NCI-H2227 treated with DMSO at 0.1 percent for 48 hours (cell line): Measurements from ENCODE around the gene NUP214.
"Not testable (repeated sequence)": the region's sequence is repeated elsewhere in the genome, so short reads cannot be mapped to it uniquely, and the experiment has no call there.

Experiments
- DNase-seq: peaks from one replicate; lab custom pipeline; 2025; lab: John Stamatoyannopoulos, UW

The NUP214 gene

GRCh38 chr9:131259916-131260597 is 134.7 kb downstream of the NUP214 start:
- DNase-seq, result no peak

GRCh38 chr9:131260751-131261452 is 135.5 kb downstream of the NUP214 start:
- DNase-seq, result no peak

GRCh38 chr9:131262327-131263032 is 137.1 kb downstream of the NUP214 start:
- no peak for DNase-seq

GRCh38 chr9:131263033-131263343 is 137.6 kb downstream of the NUP214 start:
- not testable (repeated sequence) for DNase-seq

DNA sequence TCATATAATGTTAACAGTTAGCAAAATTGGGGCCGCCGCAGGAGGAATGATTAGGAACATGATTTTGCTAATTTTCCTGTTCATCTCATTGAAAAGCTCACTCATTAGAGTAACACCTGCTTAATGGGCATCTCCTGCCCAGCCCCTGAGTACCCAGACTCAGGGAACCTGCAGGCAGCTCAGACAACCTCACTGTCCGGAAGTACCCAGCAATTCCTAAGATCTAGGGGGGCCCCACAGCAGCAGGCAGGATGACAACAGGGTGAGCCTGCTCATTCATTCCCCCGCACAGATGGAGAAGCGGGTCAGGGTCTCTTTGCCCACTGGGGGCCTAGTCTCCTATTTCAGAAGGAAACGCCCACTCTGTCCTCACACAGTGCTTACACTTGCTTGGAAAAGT is 138.3 kb downstream of the NUP214 start:
- DNase-seq, result no peak

- no peak for DNase-seq
Observed at GRCh38 chr9:131264231-131264630, 138.8 kb downstream of the NUP214 start.

DNA sequence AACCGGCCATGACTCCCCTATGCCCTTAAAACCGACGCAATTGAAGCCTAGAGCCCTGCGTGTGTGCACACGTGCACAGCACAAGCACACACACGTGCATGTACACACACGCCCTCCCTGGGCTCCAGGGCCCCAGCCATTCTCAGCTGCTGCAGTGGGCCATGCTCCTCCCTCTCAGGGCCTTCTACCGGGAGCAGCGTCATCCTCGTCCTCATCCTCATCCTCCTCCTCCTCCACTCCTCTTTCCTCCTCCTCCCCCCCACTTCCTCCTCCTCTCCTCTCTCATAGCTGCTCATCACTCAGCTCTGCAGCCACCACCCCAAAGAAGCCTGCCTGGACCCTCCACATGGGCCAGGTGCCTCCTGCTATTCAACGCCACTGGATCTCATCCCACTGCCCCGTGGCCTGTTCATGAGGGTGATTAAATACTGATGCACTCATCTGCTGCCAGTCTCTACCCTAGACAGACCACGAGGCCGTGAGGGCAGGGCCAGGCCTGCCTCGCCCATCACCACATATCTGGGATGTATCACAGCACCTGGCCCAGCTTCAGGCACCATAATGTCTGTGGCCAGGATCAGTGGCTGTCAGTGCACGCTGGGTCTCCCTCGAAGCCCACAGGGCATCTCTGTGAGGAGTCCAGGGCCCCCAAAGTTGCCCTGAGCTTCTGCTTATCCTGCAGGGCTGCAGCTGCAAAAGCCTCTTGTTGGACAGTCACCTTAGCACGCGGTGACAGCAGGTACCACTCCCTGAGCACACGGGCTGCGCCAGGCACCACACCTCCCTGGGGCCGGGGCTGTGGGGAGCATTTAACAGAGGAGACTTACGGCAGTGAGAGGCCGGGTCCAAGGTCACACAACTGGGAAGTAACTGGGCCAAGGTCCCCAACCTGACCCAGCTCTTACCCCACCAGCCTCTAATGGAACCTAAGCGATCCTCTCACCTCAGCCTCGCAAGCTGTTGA is 141.2 kb downstream of the NUP214 start:
- no peak for DNase-seq

DNA sequence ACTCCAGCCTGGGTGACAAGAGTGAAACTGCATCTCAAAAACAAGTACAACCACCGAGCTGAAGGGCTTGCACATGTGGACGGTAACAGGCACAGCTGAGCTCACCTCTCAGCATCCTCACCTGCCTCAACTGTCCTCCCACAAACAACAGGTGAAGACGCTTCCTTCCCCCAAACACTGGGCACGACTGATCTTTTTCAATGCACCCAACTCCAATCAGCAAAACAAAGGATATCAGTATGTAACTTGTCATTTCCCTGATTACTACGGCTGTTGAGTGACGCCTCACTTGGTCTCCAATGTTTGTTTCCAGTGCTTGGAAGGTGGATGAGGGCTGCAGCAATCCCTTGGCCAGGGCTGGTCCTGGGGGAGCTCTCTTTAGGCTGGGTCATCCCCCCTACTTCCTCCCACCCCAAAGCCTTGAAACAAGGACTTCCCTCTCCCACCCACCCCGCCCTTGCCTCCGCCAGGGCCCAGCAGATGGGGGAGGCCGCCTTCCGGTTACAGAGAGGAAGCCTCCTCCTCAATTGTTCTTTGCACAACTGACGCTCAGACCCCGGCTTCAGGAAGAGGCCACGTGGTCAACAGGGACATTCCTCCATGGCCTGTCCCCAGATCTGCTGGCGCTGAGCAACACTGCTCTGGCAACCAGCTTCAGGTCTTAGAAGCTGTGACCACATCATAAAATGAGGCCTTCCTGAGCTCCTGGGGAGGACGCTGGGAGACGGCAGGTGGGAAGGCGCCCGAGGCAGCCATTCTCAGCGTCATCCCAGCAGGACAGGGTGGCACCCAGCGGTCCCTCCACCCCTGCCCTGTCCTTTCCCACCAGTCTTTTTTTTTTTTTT is 145.0 kb downstream of the NUP214 start:
- DNase-seq, result no peak

DNA sequence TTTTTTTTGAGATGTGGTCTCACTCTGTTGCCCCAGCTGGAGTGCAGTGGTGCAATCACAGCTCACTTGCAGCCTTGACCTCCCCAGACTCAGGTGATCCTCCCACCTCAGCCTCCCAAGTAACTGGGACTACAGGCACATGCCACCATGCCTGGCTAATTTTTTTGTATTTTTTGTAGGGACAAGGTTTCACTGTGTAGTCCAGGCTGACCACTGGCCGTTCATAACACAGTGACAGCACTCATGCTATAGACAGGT is 145.6 kb downstream of the NUP214 start:
- not testable (repeated sequence) for DNase-seq

GRCh38 chr9:131271506-131271931 is 146.1 kb downstream of the NUP214 start:
- no peak for DNase-seq

DNA sequence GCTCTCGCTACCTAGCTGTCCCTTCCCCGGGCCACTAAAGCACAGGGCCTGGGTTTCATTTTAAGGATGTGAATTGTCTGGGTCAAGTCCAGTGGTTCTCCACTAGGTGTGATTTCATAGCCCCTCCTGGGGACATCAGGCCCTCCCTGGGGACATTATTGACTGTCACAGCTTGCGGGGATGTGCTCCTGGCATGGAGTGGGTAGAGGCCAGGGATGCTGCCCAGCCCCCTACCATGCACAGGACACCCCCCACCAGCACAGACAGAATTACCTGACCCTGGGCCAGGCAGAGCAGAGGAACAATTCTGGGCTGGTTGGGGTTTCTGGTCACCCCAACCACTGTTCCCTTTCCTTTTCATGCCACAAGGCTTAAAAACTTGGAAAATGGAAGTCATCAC is 146.8 kb downstream of the NUP214 start:
- no peak for DNase-seq

DNA sequence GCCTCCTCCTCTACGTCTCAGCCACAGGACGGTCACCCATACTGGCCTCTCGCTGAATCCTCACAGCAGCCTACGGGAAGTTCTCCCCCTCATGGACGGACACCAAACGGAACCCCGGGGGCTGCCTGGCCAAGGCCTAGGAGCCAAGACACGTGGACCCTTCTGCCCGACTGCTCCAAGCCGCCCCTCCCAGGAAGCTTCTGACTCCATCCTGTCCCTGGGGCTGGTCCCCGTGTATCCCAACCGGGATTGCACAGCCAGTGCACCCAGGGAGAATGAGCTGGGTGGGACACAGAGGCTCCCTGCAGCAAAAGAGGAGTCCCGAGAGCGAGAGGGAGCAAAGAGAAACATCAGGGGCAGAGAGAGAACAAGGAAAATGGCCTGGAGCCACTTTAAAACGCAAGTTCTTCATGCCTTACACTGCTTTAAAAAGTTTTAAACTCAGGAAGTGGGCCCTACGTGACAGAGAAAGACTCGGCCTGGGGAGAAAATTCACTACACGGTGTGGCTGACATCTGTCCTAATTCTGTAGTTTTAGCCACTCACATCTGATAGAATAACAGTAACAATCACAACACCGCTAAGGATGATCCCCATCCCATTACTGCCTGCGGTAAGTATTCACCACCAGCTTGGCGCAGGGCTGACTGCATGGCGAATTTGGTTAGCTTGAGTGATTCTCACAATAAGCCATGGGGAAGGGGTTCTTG is 147.9 kb downstream of the NUP214 start:
- DNase-seq, result no peak

DNA sequence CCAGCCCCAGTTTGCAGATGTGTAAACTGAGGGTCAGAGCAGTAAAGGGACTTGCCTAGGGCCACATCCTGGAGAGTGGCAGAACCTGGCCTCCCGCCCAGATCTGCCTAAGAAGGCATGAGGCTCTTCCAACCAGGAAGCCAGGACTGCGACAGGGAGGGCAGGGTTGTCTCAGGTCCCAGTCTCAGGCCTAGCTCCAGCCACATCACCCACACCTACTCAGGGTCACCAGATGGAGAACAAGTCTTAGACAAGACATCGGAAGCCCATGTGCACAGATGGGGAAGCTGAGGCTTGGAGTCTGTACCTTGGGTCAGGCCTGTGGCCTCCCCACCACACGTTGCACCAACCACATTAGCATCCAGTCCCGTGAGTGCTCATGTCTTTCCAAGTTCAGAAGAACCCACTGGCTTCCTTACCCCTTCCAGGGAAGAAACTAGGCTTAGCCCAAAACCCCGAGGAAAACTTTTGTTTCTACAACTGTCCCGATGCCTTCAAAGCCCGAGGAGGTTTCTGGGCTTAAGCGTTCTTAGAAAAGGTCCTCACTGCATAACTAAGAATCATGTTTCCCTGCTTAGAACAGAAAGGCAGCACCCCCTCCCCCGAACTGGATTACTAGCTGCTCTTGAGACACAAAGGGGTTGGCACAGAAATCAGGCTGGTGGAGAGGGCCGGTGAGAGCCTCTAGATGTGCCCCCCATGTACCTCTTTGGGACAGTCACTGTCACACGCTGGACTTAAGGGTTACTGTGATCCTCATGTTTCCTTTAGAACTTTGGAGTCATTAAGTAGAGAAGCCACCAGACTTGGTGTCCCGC is 148.7 kb downstream of the NUP214 start:
- DNase-seq, result no peak

DNA sequence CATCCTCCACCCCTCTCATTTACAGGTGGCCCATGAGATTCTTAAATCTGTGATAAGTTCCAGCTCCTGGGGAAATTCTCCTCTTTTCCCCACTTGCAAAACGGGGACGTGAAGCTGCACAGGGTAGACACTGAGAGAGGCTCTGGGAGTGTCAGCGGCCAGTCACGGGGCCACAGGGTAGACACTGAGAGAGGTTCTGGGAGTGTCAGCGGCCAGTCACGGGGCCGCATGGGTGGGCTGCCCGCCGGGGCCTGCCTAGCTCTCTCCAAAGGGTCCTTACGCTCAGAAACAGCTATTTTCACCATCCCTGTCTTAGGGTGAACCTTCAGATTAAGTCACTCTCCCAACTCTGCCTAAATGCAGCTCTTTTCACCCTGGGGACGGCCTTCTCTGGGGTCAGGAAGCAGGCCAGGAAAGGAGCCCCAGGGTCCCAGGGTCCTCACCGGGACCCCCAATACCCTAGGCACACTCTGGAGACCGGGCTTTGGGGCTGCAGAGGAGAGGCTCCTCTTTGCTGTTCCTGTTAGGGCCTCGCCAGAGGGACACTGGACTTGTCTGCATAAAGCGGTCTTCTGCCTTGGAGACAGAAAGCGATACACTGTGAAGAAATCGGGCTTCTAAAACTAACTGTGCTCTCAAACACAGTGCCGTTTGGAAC is 149.4 kb downstream of the NUP214 start:
- no peak for DNase-seq

DNA sequence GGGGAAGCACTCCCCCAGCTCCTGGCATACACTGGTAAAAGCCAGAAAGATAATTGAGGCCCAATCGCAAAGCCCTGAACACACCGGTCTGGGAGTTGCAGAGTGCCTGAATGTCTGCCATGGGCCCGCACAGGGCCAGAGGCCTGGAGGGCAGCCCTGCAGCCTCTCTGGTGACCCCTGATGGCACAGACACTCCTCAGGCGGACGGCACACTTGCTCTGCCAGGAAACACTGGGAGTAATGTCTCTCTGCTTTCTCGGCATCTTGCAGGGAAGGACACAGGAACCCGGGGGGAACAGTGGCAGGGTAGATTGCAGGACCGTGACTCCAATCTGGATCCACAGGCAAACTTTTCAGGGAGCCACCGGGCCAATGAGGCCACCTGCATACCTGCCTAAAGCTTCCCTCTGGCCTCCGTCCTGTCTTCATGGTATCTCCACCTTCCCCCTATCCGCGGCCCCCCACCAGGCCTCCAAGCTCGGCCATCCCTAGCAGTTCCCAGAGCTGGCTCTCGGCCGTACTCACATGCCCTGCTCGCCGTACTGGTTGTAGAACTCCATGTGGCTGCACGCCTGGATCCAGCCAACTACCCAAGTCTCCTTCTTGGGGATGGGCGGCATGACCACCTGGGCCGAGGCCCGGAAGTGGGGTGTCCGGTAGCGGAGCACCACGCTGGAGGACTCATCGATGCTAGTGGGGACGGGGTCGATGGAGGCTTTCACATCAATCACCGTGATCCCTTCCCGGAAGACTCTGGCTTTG is 150.1 kb downstream of the NUP214 start:
- no peak for DNase-seq

- no peak for DNase-seq
Observed at GRCh38 chr9:131276094-131276888, 150.9 kb downstream of the NUP214 start, which contains the start of gene FAM78A. FAM78A (minus strand) TSS chr9:131276510; CDS start chr9:131276179, 331 bp downstream.

DNA sequence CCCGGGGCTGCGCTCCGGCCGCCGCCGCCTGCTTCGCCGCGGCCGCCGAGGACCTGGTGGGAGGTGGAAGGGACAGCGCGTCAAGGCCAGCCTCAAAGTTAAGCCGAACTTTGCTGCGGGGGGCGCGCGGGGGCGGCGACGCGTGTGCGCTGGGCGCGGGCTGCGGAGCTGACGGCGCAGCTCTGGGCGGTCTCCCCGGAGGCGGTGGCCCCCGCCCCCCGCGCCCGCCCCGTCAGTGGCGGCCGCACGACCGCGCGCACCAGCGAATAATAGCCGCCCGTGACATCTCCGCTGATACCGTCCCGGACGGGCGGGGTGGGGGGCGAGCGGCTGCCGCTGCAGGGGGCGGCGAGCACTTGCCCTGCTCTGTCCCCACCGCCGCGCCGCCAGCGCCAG is 151.5 kb downstream of the NUP214 start:
- no peak for DNase-seq
